Upper lobe of left lung (tissue), 4 donors: ENCODE measurements around the gene HSP90AA1.

Experiments
- CTCF ChIP-seq, 6 experiments: fragments of 450-650 bp in 4 of 6; fragments of 200-600 bp in 2 of 6; sonication (generic) in 2 of 6; IDR thresholded peaks; one replicate each; pipeline ENCODE4 v1.5.1; 2016 to 2019; ENCODE audit warnings: antibody characterized with exemption in 6 of 6
- POLR2A ChIP-seq, 4 donors: fragments of 450-650 bp; IDR thresholded peaks; one replicate each; pipeline ENCODE4 v1.5.1; 2016 to 2017; ENCODE audit warnings: antibody characterized with exemption in 4 of 4, mild to moderate bottlenecking in 2 of 4

GRCh38 chr14:102079700-102079979 is 7.2 kb downstream of the HSP90AA1 start:
- no peak for TF ChIP-seq POLR2A (IDR thresholded peaks at IDR 0.05)
- TF ChIP-seq CTCF (IDR thresholded peaks at IDR 0.05) = no peak
